Hematopoietic multipotent progenitor cell treated with erythropoietin and hydrocortisone succinate and interleukin-3 and kit ligand, for 6 days (in vitro differentiated cells): ENCODE data around the gene THRB.

Experiments used
- DNase-seq: peaks from one replicate; pipeline ENCODE4 v3.0.0-alpha.2; 2015

THRB gene

GRCh38 chr3:24494618-24495325 lies at the start of gene THRB:
THRB (minus strand) TSS chr3:24494850.
- peak; percentile 74 for DNase-seq

- no peak for DNase-seq
Observed at GRCh38 chr3:24541935-24542334, 47.3 kb upstream of the THRB start.

- DNase-seq: no peak
Observed at GRCh38 chr3:24540821-24541220, 46.2 kb upstream of the THRB start.

- DNase-seq: no peak
Observed at GRCh38 chr3:24539699-24540098, 45.0 kb upstream of the THRB start.

- no peak for DNase-seq
Observed at GRCh38 chr3:24538891-24539290, 44.2 kb upstream of the THRB start.

- DNase-seq: no peak
Observed at GRCh38 chr3:24533561-24534193, 39.0 kb upstream of the THRB start.

GRCh38 chr3:24530471-24530870 lies 35.8 kb upstream of the THRB start:
- no peak for DNase-seq

- no peak for DNase-seq
Observed at GRCh38 chr3:24529210-24529609, 34.6 kb upstream of the THRB start.

GRCh38 chr3:24526640-24527212 lies 32.1 kb upstream of the THRB start:
- no peak for DNase-seq

GRCh38 chr3:24525557-24525956 lies 30.9 kb upstream of the THRB start:
- no peak for DNase-seq

- DNase-seq: no peak
Observed at GRCh38 chr3:24525022-24525421, 30.4 kb upstream of the THRB start.

GRCh38 chr3:24523988-24524727 lies 29.5 kb upstream of the THRB start:
- DNase-seq: no peak

- DNase-seq: no peak
Observed at GRCh38 chr3:24523215-24523614, 28.6 kb upstream of the THRB start.

- DNase-seq: no peak
Observed at GRCh38 chr3:24522146-24522579, 27.5 kb upstream of the THRB start.

GRCh38 chr3:24521420-24522145 lies 26.9 kb upstream of the THRB start:
- peak; percentile 84 for DNase-seq

GRCh38 chr3:24520976-24521419 lies 26.3 kb upstream of the THRB start:
- DNase-seq: no peak

- DNase-seq: peak; percentile 46
Observed at GRCh38 chr3:24520101-24520495, 25.4 kb upstream of the THRB start.

GRCh38 chr3:24519368-24520100 lies 24.9 kb upstream of the THRB start:
- DNase-seq: peak; percentile 70

GRCh38 chr3:24518990-24519367 lies 24.3 kb upstream of the THRB start:
- DNase-seq: no peak

GRCh38 chr3:24514119-24514518 lies 19.5 kb upstream of the THRB start:
- no peak for DNase-seq

GRCh38 chr3:24513463-24513862 lies 18.8 kb upstream of the THRB start:
- no peak for DNase-seq

- no peak for DNase-seq
Observed at GRCh38 chr3:24512564-24513197, 18.0 kb upstream of the THRB start.
